Activated CD8-positive, alpha-beta memory T cell treated with anti-CD3 and anti-CD28 coated beads, Interleukin-2, amount 50 U/mL, for 1 hour (primary cell): ENCODE results near the gene KPTN.

ENCODE experiments used
- DNase-seq: peaks from one replicate; pipeline ENCODE4 v3.0.0-alpha.2; 2020; ENCODE audit errors: extremely low read depth

Gene KPTN

DNA sequence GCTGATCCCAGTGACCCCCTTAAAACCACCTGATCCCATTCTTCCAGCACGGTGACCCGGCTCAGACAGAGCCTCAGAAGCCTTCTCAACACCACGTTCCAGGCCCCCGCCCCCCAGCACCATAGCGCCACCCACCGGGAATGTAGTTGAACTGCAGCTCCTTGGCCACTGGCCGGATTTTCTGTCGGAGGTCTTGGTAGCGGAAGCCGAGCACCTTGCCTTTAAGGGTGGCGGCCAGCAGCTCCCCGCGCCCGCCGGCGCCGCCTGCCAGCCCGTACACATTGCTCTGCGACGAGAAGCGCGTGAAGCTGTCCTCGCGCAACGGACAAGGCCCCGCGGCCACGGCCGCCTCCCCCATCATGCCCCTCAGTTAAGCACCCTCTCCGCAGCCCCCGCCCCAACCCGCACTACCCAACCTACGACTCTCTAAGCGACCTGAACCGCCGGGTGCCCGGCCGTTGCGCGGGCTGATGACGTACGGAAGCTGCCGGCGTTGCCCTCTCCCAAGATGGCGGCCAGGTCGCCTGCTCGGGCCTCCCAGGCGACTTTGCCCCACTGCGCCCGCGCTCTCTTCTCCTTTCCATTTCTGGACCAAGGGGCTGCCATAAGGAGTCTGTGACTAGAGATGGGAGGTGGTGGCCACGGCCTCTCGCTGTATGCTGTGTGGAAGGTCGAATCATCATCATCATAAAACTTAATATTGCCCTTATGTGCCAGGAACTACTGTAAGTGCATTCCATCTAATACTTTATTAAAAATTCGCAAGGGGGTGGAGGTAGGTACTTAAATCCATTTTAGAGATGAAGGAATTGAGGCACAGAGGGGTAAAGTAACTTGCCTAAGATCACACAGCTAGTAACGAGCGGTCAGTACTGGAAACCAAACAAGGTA lies at the start of gene KPTN:
TSS of gene KPTN (minus strand) at position 420 of the 891 bp plus-strand sequence. CDS start at position 361, 59 bp downstream.
- peak; percentile 63 for DNase-seq

- no peak for DNase-seq
Measured at GRCh38 chr19:47531640-47532387, 47.8 kb upstream of the KPTN start.

GRCh38 chr19:47529018-47529742 lies 45.2 kb upstream of the KPTN start:
- no peak for DNase-seq

GRCh38 chr19:47526798-47527197 lies 42.8 kb upstream of the KPTN start:
- DNase-seq, result no peak

GRCh38 chr19:47523473-47523872 lies 39.5 kb upstream of the KPTN start:
- DNase-seq, result no peak

DNA sequence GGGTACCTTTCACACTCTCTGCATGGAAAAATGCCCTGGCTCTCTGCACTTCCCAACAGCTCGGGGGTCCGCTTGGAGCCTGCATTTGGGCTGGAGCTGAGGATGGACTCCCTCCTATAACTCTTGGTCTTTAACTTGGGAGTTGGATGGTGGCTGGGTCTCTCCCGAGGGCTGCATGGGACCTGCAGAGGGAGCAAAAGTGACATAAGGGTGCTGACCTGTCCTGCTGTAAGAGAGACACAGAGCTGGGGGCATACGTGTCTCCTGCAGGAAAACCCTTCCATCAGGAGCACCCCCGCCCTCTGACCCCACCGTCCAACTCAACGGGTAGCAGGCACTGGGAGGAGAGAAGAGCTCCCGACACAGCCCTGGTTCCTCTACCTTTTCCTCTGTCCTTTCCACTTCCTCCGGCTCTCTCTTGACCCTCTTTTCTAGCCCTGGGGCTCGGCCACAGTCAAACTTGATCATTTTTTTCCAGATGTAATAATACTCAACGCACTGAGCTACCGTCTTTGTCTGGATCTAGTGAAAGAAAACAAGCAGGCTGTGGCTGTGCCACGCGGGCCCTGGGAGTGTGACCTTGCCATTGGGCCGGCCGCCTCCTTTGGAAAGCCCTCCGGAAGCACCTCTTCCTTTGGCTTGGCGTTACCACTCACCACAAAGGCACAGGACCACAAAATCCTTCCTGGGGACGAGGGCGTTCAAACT lies 37.6 kb upstream of the KPTN start:
- no peak for DNase-seq

DNA sequence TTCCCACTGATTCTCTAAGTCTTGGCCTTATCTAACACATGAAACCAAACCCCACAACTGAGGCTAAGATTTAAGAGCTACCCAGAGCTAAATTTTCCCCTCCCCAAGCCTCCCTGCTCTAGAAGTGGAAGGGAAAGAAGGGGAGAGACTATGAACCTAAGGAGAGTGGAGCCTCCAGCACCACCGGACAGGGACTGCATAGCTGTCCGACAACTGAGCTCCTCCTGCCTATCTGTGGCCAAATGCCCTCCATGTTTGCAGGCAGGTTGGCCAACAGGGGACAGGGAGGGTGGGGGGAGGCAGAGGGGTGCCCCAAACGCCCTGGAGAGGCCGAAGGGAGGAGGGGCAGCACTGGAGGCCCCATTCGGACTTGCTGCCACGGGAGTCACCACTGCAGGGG lies 36.8 kb upstream of the KPTN start:
- no peak for DNase-seq

- DNase-seq, result no peak
Measured at GRCh38 chr19:47520343-47520806, 36.4 kb upstream of the KPTN start.

DNA sequence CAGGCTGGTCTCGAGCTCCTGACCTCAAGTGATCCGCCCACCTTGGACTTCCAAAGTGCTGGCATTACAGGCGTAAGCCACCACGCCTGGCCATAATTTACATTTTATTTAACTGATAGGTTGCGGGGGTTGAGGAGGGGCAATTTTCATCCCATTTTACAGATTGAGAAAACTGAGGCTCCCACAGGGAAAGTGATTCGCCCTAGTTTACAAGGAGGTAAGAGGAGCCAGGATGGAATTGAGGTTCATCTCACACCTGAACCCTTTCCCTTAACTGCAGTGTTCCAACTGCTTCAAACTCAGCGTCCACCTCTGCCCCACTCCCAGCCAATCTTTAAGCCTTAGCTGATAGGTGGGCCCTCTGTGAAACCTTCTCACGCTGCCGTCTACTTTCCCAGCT lies 34.8 kb upstream of the KPTN start:
- no peak for DNase-seq

DNA sequence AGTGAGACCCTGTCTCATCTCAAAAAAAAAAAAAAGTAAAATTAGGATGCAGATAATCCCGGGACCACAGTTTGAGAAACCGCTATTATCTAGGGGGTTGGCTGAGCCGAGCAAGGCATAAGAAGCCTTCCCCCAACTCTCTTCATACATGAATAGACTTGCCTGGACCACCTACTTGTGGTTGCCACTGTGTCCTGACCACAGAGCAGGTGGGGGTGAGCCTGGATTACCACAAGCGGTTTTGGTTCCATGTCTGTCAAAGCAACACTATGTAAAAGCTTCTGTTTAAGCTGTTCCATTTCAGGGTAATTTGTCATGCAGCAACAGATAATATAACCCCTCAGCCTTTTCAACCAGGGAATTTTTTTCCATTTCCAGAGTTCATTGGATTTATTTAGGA lies 34.1 kb upstream of the KPTN start:
- no peak for DNase-seq

DNA sequence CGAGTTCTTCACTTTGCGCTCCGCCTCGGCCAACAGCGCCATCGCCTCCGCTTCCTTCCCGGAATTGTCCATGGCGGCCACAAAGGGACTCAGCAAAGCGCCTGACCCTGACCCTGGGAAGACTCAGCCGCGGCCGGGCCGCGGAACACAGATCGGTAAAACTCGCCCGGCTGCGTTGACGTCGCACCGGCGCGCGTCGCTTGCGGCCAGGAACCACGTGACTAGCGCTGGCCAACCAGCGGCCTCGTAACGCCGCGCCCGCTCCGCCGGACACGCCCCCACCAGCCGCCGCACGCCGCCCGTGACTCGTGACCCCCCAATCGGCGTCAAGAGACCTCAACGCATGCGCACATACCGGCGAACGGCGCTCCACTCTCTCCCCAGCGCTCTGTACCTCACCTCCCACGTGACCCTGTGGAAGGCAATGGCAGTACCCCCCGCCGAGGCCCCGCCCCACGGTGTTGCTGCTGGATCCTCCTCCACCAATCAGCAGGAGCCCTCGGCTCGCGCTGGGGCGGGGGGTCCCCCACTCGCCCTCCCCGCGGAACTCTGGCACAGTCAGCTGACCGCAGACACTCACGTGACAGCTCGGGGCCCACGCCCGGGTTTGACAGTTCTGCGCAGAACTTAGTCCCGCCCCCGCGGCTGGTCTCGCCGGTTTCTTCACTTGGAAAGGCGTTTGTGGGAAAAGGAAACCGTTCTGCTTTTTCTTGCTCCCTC lies 31.0 kb upstream of the KPTN start, which contains the start of gene NAPA:
TSS of gene NAPA (minus strand) at position 195 of the 720 bp plus-strand sequence. CDS start at position 72, 123 bp downstream.
- DNase-seq, result peak; percentile 100

DNA sequence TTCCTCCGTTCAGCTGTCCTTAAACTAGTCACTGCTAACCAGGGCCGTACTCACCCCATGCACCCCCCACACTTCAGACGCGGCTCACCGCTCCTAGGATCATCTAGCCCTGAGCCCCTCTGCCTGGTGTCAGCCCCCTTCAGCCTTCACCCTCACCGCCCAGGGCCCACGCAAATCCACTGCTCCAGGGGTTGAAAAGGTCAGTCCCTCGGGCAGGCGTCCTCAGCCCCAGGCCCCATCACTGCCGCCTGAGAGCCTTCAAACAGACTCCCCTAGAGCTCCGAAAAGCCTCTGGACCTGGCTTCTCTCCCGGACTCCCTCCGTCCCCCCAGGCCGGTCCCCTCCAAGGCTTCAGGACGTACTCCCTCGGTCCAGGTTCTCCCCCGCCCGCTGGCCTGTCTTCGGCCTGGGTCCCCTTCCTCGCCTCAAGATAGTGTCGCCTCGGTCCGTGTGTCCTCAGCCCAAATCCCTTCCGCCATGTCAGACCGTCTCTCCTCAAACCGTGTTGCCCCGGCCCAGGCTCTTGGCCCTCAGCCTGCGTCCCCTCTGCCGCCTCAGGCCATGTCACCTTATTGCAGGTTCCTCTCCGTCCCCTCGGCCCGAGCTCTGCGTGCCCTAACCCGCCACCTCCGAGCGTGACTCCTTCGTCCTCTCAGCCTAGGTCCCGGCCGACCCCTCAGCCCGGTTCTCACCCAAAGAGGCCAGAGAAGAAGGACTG lies 30.3 kb upstream of the KPTN start:
- DNase-seq, result no peak

DNA sequence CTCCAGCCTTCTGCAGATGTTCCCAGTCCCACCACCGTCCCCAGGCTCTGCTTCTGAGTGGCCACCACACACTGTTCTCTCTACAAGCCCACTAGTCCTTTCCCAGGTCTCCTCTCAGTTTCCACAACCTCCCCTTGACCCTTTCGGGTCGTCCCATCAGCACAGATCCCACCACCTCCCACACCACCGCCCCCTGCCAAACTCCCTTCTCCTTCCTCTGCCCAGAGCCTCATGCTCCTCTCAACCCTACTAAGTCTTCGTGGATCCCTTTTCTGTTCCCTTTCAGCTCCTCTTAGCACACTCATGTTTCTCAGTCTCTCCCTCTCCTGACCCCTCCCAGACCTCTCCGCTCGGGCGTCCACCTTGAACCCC lies 28.9 kb upstream of the KPTN start:
- DNase-seq, result no peak

DNA sequence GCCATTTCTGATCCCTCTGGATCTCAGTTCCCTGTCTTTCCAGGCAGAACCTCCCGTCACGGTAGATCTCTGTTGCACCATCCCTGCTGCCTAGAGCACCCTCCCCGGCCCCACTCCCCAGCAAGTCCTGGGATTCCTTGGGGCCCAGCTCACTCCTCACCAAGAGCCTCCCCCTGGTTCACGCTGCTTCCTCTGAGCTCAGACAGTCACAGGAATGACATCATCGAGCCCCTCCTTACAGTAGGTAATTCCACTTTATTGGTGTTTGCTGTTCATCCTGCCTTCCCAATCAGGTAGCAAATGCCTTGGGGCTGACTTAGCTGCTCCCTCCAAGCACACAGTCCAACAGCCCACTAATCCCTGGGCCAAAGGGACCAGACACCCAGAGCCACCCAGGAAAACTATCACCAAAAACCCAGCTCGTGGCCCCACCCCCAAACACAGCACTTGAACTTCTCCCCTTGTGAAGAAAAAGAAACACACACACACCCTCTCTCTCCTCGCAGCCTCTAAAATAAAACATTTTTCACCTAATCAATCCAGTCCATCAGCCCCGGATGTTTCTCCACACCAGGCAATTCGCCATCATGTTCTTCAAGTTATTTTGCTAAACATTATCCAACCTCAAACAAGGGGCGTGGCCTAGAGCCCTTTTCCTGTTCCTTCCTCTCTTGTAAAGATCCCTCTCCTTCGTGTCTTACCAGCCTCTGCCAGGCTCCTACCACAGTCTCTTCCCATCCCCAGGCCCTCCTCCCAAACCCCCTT lies 28.3 kb upstream of the KPTN start:
- no peak for DNase-seq

DNA sequence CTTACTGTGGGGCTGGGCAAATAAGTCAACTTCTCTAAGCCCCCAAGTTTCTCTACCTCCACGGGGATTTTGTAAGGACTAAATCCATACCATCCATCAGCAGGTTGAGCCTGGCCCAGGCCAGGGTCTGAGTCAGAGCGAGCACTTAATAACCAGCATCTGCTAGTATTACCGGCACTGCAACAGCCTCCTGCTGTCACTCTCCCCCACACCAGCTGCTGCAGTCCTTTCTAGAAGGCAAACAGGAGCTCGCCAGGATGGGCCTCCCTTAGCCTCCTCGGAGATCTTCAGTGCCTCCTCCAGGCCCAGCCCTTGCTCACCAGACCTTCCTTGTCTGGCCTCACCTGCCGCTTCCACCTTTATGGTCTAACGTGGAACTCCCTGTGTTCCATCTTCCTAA lies 27.7 kb upstream of the KPTN start:
- no peak for DNase-seq

- no peak for DNase-seq
Measured at GRCh38 chr19:47511128-47511517, 27.1 kb upstream of the KPTN start.

DNA sequence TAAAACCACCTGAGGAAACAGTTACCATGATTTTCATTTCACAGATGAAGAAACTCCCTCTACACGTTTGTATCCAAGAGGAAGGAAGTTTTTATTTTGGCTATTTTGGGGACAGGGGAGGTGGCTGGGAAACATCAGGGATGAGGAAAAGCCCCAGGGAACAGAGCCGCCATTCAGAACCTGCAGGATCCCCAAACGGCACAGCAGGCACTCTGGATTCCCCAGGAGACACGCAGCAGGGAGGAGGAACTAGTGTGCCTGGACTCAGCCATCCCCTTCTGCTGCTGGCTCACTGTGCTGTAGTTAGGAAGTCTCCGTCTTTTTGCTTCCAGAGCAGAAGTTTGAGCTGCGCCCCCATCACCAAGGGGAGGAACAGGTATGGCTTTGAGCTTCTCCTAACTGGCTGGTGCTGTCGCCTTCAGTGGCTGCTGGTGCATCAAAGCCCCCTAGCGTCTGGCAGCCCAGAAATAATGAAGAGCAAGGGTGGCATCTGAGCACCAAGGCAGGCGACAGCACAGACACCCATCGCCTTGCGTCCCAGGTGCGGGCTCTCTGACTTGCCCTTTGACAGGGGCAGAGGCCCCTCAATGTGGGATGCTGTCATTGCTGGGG lies 26.6 kb upstream of the KPTN start:
- DNase-seq, result no peak

- DNase-seq, result no peak
Measured at GRCh38 chr19:47509973-47510372, 26.0 kb upstream of the KPTN start.
